ENCODE data around the gene PMEPA1. TPM values are rescaled to one million over a fixed set of nuclear protein-coding genes. Genes with fewer than 3 reads are reported as not detected.

The PMEPA1 gene
- total RNA-seq, 2 experiments from 2014 or later = 1.4 to 3.7 TPM

- Histone ChIP-seq H2AFZ (ENCODE audit: low read length) (no peak overlapping the region), H3K4me1 (ENCODE audit: insufficient read depth, low read length, poor library complexity, severe bottlenecking) (peaks cover 7% of the 10 kb centered on the region), H3K79me2 (ENCODE audit: insufficient read depth, low read depth, low read length) (no peaks in the 10 kb centered on the region), H3K4me3 (ENCODE audit: low read depth, low read length, poor library complexity, severe bottlenecking) (no peak overlapping the region), H3K9me2 (ENCODE audit: insufficient read depth, low read length) (no peaks in the 10 kb centered on the region), H3K27ac (ENCODE audit: low read depth, low read length, poor library complexity, severe bottlenecking) (no peak overlapping the region), H3K9me3 (ENCODE audit: low read length) (no peaks in the 10 kb centered on the region), H4K20me1 (ENCODE audit: insufficient read depth, low read length) (no peaks in the 10 kb centered on the region), H3K4me2 (ENCODE audit: low read length) (no peak overlapping the region), H3K36me3 (ENCODE audit: insufficient read depth, low read length) (no peaks in the 10 kb centered on the region)
- no peak for DNase-seq (ENCODE audit: low spot score)
- POLR2A ChIA-PET = no interaction called here
- intact Hi-C loops (cut with micrococcal nuclease; ENCODE audit: unreplicated experiment) = no loop called here
- BruUV-seq (replicated peaks) = no TSS peak
- CTCF ChIA-PET (ENCODE audit: unreplicated experiment) = no interaction called here
- TF ChIP-seq CTCF (conservative IDR thresholded peaks at IDR 0.05; ENCODE audit: low read length) (no peak), EZH2phosphoT487 (IDR thresholded peaks at IDR 0.05; ENCODE audit: borderline replicate concordance, low read depth, low read length) (no peak)
These were observed 47.2 kb downstream of the PMEPA1 start for GRCh38 chr20:57662456-57663240.

- TF ChIP-seq CTCF (conservative IDR thresholded peaks at IDR 0.05; ENCODE audit: low read length) = no peak
- H3K9me3 ChIP-seq (ENCODE audit: low read length) = no peaks in the 10 kb centered on the region
- H4K20me1 ChIP-seq (ENCODE audit: insufficient read depth, low read length) = no peaks in the 10 kb centered on the region
- H3K4me1 ChIP-seq (ENCODE audit: insufficient read depth, low read length, poor library complexity, severe bottlenecking) = peaks cover 9% of the 10 kb centered on the region
- no peaks in the 10 kb centered on the region for H3K79me2 ChIP-seq (ENCODE audit: insufficient read depth, low read depth, low read length)
- ChIA-PET POLR2A (no interaction called here), CTCF (ENCODE audit: unreplicated experiment) (no interaction called here)
- no TSS peak for BruUV-seq (replicated peaks)
- DNase-seq (ENCODE audit: low spot score) = no peak
- intact Hi-C loops (cut with micrococcal nuclease; ENCODE audit: unreplicated experiment) = no loop called here
- no peak overlapping the region for H3K4me2 ChIP-seq (ENCODE audit: low read length)
- H3K4me3 ChIP-seq (ENCODE audit: low read depth, low read length, poor library complexity, severe bottlenecking) = no peak overlapping the region
- H3K9me2 ChIP-seq (ENCODE audit: insufficient read depth, low read length) = no peaks in the 10 kb centered on the region
- H2AFZ ChIP-seq (ENCODE audit: low read length) = no peak overlapping the region
- no peak overlapping the region for H3K27ac ChIP-seq (ENCODE audit: low read depth, low read length, poor library complexity, severe bottlenecking)
- H3K36me3 ChIP-seq (ENCODE audit: insufficient read depth, low read length) = no peaks in the 10 kb centered on the region
These were observed 47.9 kb downstream of the PMEPA1 start for GRCh38 chr20:57661746-57662455.

Measured in OCI-LY7 (cell line).